OCI-LY7 (cell line): ENCODE measurements around the gene TUBB3.

ENCODE experiments used
- CTCF ChIP-seq: fragments of 200-600 bp; sonication (generic); conservative IDR thresholded peaks from 2 replicates; pipeline ENCODE4 v1.5.1; 2014; ENCODE audit warnings: mild to moderate bottlenecking, antibody characterized with exemption, low read length, moderate library complexity, mixed read lengths
- EZH2phosphoT487 ChIP-seq: fragments of 200-600 bp; sonication (generic); IDR thresholded peaks from 2 replicates; pipeline ENCODE4 v1.6.1; 2018; ENCODE audit warnings: low read depth, borderline replicate concordance, mild to moderate bottlenecking, mixed run types, antibody characterized with exemption, low read length, moderate library complexity, mixed read lengths

- TF ChIP-seq CTCF (no peak), EZH2phosphoT487 (no peak)
Measured at GRCh38 chr16:89892635-89893034, 30.5 kb upstream of the TUBB3 start.
